ENCODE measurements around the gene CALD1.

The CALD1 gene

GRCh38 chr7:134844200-134844599 is 64.8 kb downstream of the CALD1 start:
- ChIA-PET POLR2A (no interaction called here), CTCF (interaction anchor here (1.5 kb wide), 1 partner anchor 8 kb away, joined by 4 read pairs; no protein-coding TSS in a partner anchor)
- no peaks in the 10 kb centered on the region for H3K36me3 ChIP-seq (ENCODE audit: control insufficient read depth in 4 of 4, insufficient read depth in 4 of 4, low read length in 3 of 4)
- H3K4me1 ChIP-seq (ENCODE audit: control extremely low read depth in 1 of 4, control insufficient read depth in 4 of 4, insufficient read depth in 4 of 4, low read length in 3 of 4): no peaks in the 10 kb centered on the region
- no peak overlapping the region for H3K27ac ChIP-seq (ENCODE audit: insufficient read depth in 1 of 2, low read depth in 1 of 2, low read length in 2 of 2, poor library complexity in 1 of 2, severe bottlenecking in 2 of 2)
- no peak for DNase-seq
- no peak overlapping the region for H3K4me3 ChIP-seq (ENCODE audit: control insufficient read depth in 1 of 7, extremely low read depth in 1 of 7, insufficient read depth in 4 of 7, low read depth in 2 of 7, low read length in 6 of 7)
- no peaks in the 10 kb centered on the region for H3K27me3 ChIP-seq (replicated peaks in 2 of 5; ENCODE audit: control insufficient read depth in 4 of 5, insufficient read depth in 5 of 5, low read length in 4 of 5)
- no peaks in the 10 kb centered on the region for H3K9me3 ChIP-seq (ENCODE audit: control extremely low read depth in 1 of 5, control insufficient read depth in 4 of 5, insufficient read depth in 2 of 5, low read depth in 1 of 5, low read length in 4 of 5)

GRCh38 chr7:134845461-134845860 is 66.0 kb downstream of the CALD1 start:
- no peak overlapping the region for H3K27ac ChIP-seq (ENCODE audit: insufficient read depth in 1 of 2, low read depth in 1 of 2, low read length in 2 of 2, poor library complexity in 1 of 2, severe bottlenecking in 2 of 2)
- no peaks in the 10 kb centered on the region for H3K36me3 ChIP-seq (ENCODE audit: control insufficient read depth in 4 of 4, insufficient read depth in 4 of 4, low read length in 3 of 4)
- no peaks in the 10 kb centered on the region for H3K9me3 ChIP-seq (ENCODE audit: control extremely low read depth in 1 of 5, control insufficient read depth in 4 of 5, insufficient read depth in 2 of 5, low read depth in 1 of 5, low read length in 4 of 5)
- ChIA-PET POLR2A (no interaction called here), CTCF (no interaction called here)
- WGBS (ENCODE audit: insufficient coverage): 50% methylated on average over 2 of the region's 3 CpGs
- no peaks in the 10 kb centered on the region for H3K27me3 ChIP-seq (replicated peaks in 2 of 5; ENCODE audit: control insufficient read depth in 4 of 5, insufficient read depth in 5 of 5, low read length in 4 of 5)
- peaks cover 0 to 5% (median 0%) of the 10 kb centered on the region in 4 experiments for H3K4me1 ChIP-seq (ENCODE audit: control extremely low read depth in 1 of 4, control insufficient read depth in 4 of 4, insufficient read depth in 4 of 4, low read length in 3 of 4)
- DNase-seq: no peak
- no peak overlapping the region for H3K4me3 ChIP-seq (ENCODE audit: control insufficient read depth in 1 of 7, extremely low read depth in 1 of 7, insufficient read depth in 4 of 7, low read depth in 2 of 7, low read length in 6 of 7)

GRCh38 chr7:134847851-134848588 is 68.6 kb downstream of the CALD1 start:
- 90% methylated on average over 4 of the region's 7 CpGs for WGBS (ENCODE audit: insufficient coverage)
- Histone ChIP-seq H3K9me3 (ENCODE audit: control extremely low read depth in 1 of 5, control insufficient read depth in 4 of 5, insufficient read depth in 2 of 5, low read depth in 1 of 5, low read length in 4 of 5) (no peaks in the 10 kb centered on the region), H3K4me3 (ENCODE audit: control insufficient read depth in 1 of 7, extremely low read depth in 1 of 7, insufficient read depth in 4 of 7, low read depth in 2 of 7, low read length in 6 of 7) (no peak overlapping the region), H3K27ac (ENCODE audit: insufficient read depth in 1 of 2, low read depth in 1 of 2, low read length in 2 of 2, poor library complexity in 1 of 2, severe bottlenecking in 2 of 2) (no peak overlapping the region), H3K36me3 (ENCODE audit: control insufficient read depth in 4 of 4, insufficient read depth in 4 of 4, low read length in 3 of 4) (no peaks in the 10 kb centered on the region), H3K27me3 (replicated peaks in 2 of 5; ENCODE audit: control insufficient read depth in 4 of 5, insufficient read depth in 5 of 5, low read length in 4 of 5) (no peaks in the 10 kb centered on the region), H3K4me1 (ENCODE audit: control extremely low read depth in 1 of 4, control insufficient read depth in 4 of 4, insufficient read depth in 4 of 4, low read length in 3 of 4) (peaks cover 0 to 6% (median 0%) of the 10 kb centered on the region in 4 experiments)
- POLR2A ChIA-PET: interaction anchor here (0.6 kb wide), 1 partner anchor 1816 kb away, joined by 4 read pairs; no protein-coding TSS in a partner anchor
- CTCF ChIA-PET: no interaction called here
- DNase-seq: no peak

- Histone ChIP-seq H3K9me3 (ENCODE audit: control extremely low read depth in 1 of 5, control insufficient read depth in 4 of 5, insufficient read depth in 2 of 5, low read depth in 1 of 5, low read length in 4 of 5) (no peaks in the 10 kb centered on the region), H3K36me3 (ENCODE audit: control insufficient read depth in 4 of 4, insufficient read depth in 4 of 4, low read length in 3 of 4) (no peaks in the 10 kb centered on the region), H3K27me3 (replicated peaks in 2 of 5; ENCODE audit: control insufficient read depth in 4 of 5, insufficient read depth in 5 of 5, low read length in 4 of 5) (no peaks in the 10 kb centered on the region), H3K27ac (ENCODE audit: insufficient read depth in 1 of 2, low read depth in 1 of 2, low read length in 2 of 2, poor library complexity in 1 of 2, severe bottlenecking in 2 of 2) (no peak overlapping the region), H3K4me3 (ENCODE audit: control insufficient read depth in 1 of 7, extremely low read depth in 1 of 7, insufficient read depth in 4 of 7, low read depth in 2 of 7, low read length in 6 of 7) (no peak overlapping the region), H3K4me1 (ENCODE audit: control extremely low read depth in 1 of 4, control insufficient read depth in 4 of 4, insufficient read depth in 4 of 4, low read length in 3 of 4) (peaks cover 2 to 13% (median 7%) of the 10 kb centered on the region in 4 experiments)
- ChIA-PET POLR2A (interaction anchor here (0.6 kb wide), 1 partner anchor 85 kb away, joined by 11 read pairs; no protein-coding TSS in a partner anchor), CTCF (no interaction called here)
- WGBS (ENCODE audit: insufficient coverage): 33% methylated on average over 1 of the region's 2 CpGs
- peak in 2 of 3 donors; percentile 27 to 54 for DNase-seq
These were observed 70.6 kb downstream of the CALD1 start for GRCh38 chr7:134850066-134850465.

- H3K27ac ChIP-seq (ENCODE audit: insufficient read depth in 1 of 2, low read depth in 1 of 2, low read length in 2 of 2, poor library complexity in 1 of 2, severe bottlenecking in 2 of 2): no peak overlapping the region
- no peak for DNase-seq
- no peaks in the 10 kb centered on the region for H3K27me3 ChIP-seq (replicated peaks in 2 of 5; ENCODE audit: control insufficient read depth in 4 of 5, insufficient read depth in 5 of 5, low read length in 4 of 5)
- CTCF ChIA-PET: interaction anchor here (0.8 to 1.2 kb wide), 2 partner anchors 8 to 348 kb away, joined by 3 to 4 read pairs; no protein-coding TSS in a partner anchor
- no peaks in the 10 kb centered on the region for H3K9me3 ChIP-seq (ENCODE audit: control extremely low read depth in 1 of 5, control insufficient read depth in 4 of 5, insufficient read depth in 2 of 5, low read depth in 1 of 5, low read length in 4 of 5)
- no peak overlapping the region for H3K4me3 ChIP-seq (ENCODE audit: control insufficient read depth in 1 of 7, extremely low read depth in 1 of 7, insufficient read depth in 4 of 7, low read depth in 2 of 7, low read length in 6 of 7)
- POLR2A ChIA-PET: interaction anchor here (0.6 kb wide), 1 partner anchor 259 kb away, joined by 3 read pairs; no protein-coding TSS in a partner anchor
- WGBS (ENCODE audit: insufficient coverage): 92% methylated on average over 2 of the region's 3 CpGs
- no peaks in the 10 kb centered on the region for H3K36me3 ChIP-seq (ENCODE audit: control insufficient read depth in 4 of 4, insufficient read depth in 4 of 4, low read length in 3 of 4)
- H3K4me1 ChIP-seq (ENCODE audit: control extremely low read depth in 1 of 4, control insufficient read depth in 4 of 4, insufficient read depth in 4 of 4, low read length in 3 of 4): peaks cover 5 to 24% (median 17%) of the 10 kb centered on the region in 4 experiments
These were observed 71.7 kb downstream of the CALD1 start for GRCh38 chr7:134851141-134851540.

- Histone ChIP-seq H3K36me3 (ENCODE audit: control insufficient read depth in 4 of 4, insufficient read depth in 4 of 4, low read length in 3 of 4) (no peaks in the 10 kb centered on the region), H3K27me3 (replicated peaks in 2 of 5; ENCODE audit: control insufficient read depth in 4 of 5, insufficient read depth in 5 of 5, low read length in 4 of 5) (no peaks in the 10 kb centered on the region), H3K9me3 (ENCODE audit: control extremely low read depth in 1 of 5, control insufficient read depth in 4 of 5, insufficient read depth in 2 of 5, low read depth in 1 of 5, low read length in 4 of 5) (no peaks in the 10 kb centered on the region), H3K4me3 (ENCODE audit: control insufficient read depth in 1 of 7, extremely low read depth in 1 of 7, insufficient read depth in 4 of 7, low read depth in 2 of 7, low read length in 6 of 7) (no peak overlapping the region), H3K4me1 (ENCODE audit: control extremely low read depth in 1 of 4, control insufficient read depth in 4 of 4, insufficient read depth in 4 of 4, low read length in 3 of 4) (peaks cover 5 to 30% (median 20%) of the 10 kb centered on the region in 4 experiments), H3K27ac (ENCODE audit: insufficient read depth in 1 of 2, low read depth in 1 of 2, low read length in 2 of 2, poor library complexity in 1 of 2, severe bottlenecking in 2 of 2) (no peak overlapping the region)
- DNase-seq: no peak
- WGBS (ENCODE audit: insufficient coverage): 100% methylated on average over 2 of the region's 2 CpGs
- ChIA-PET CTCF (no interaction called here), POLR2A (no interaction called here)
These were observed 73.2 kb downstream of the CALD1 start for GRCh38 chr7:134852625-134853024.

- DNase-seq: peak in 2 of 3 donors; percentile 22 to 30
- 8% methylated on average over 2 of the region's 3 CpGs for WGBS (ENCODE audit: insufficient coverage)
- ChIA-PET CTCF (no interaction called here), POLR2A (no interaction called here)
- H3K4me3 ChIP-seq (ENCODE audit: control insufficient read depth in 1 of 7, extremely low read depth in 1 of 7, insufficient read depth in 4 of 7, low read depth in 2 of 7, low read length in 6 of 7): peak overlapping the region in 2 of 7 experiments; percentile 26 to 28
- H3K9me3 ChIP-seq (ENCODE audit: control extremely low read depth in 1 of 5, control insufficient read depth in 4 of 5, insufficient read depth in 2 of 5, low read depth in 1 of 5, low read length in 4 of 5): no peaks in the 10 kb centered on the region
- H3K27me3 ChIP-seq (replicated peaks in 2 of 5; ENCODE audit: control insufficient read depth in 4 of 5, insufficient read depth in 5 of 5, low read length in 4 of 5): no peaks in the 10 kb centered on the region
- peaks cover 5 to 30% (median 20%) of the 10 kb centered on the region in 4 experiments for H3K4me1 ChIP-seq (ENCODE audit: control extremely low read depth in 1 of 4, control insufficient read depth in 4 of 4, insufficient read depth in 4 of 4, low read length in 3 of 4)
- H3K27ac ChIP-seq (ENCODE audit: insufficient read depth in 1 of 2, low read depth in 1 of 2, low read length in 2 of 2, poor library complexity in 1 of 2, severe bottlenecking in 2 of 2): no peak overlapping the region
- no peaks in the 10 kb centered on the region for H3K36me3 ChIP-seq (ENCODE audit: control insufficient read depth in 4 of 4, insufficient read depth in 4 of 4, low read length in 3 of 4)
These were observed 75.4 kb downstream of the CALD1 start for GRCh38 chr7:134854816-134855215.
